ENCODE results near the gene PZP. TPM values are rescaled to one million over a fixed set of nuclear protein-coding genes. Genes with fewer than 3 reads are reported as not detected.

The PZP gene
- total and polyA plus RNA-seq, 9 of the 15 experiments (the other 6 are each of a cell fraction or from before 2014, with no cell fraction given): 0.01 TPM; not detected in 8

DNA sequence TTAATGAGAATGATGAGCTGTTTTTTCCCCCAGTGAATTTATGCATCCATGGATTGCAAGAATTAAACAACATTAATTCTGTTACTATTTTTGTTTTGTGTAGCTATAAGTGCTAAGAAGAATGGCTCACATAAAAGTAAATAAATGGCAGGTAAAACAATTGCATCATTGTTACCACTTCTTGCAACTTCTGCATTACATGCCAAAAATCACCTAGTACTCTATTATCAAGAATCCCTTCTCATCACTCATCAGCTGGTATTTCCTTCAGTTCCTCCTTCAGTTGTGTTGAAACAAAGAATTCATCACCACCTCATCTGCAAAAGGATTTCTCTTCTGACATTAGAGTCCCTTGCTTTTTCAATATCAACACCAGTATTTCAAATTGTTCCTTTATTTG, 93.2 kb downstream of the PZP start:
- DNase-seq (ENCODE audit: extremely low read depth in 1 of 4, low spot score in 3 of 4): no peak
- POLR2A ChIA-PET: no interaction called here
- Histone ChIP-seq H4K20me1 (replicated peaks; ENCODE audit: control insufficient read depth, insufficient read depth, low read length) (no peaks in the 10 kb centered on the region), H3K4me2 (ENCODE audit: insufficient read depth, low read length) (no peak overlapping the region), H3K79me2 (ENCODE audit: control insufficient read depth, insufficient read depth, low read length) (no peaks in the 10 kb centered on the region), H3K9ac (ENCODE audit: insufficient read depth in 1 of 2, low read depth in 2 of 2, low read length in 2 of 2) (no peak overlapping the region), H3K27ac (ENCODE audit: extremely low read depth, low read depth, low read length) (no peak overlapping the region), H3K4me1 (replicated peaks in 1 of 2; ENCODE audit: control insufficient read depth in 2 of 2, insufficient read depth in 2 of 2, low read length in 2 of 2) (no peaks in the 10 kb centered on the region), H3K9me3 (replicated peaks; ENCODE audit: control insufficient read depth, insufficient read depth, low read depth, low read length) (no peaks in the 10 kb centered on the region), H3K36me3 (ENCODE audit: control insufficient read depth, insufficient read depth, low read length) (no peaks in the 10 kb centered on the region), H2AFZ (ENCODE audit: low read depth, low read length) (no peak overlapping the region), H3K27me3 (ENCODE audit: control insufficient read depth in 2 of 2, insufficient read depth in 2 of 2, low read length in 2 of 2) (no peaks in the 10 kb centered on the region; a peak in 1 of 5 replicates), H3K4me3 (no peak overlapping the region), H3K9me1 (ENCODE audit: control insufficient read depth, insufficient read depth, low read length) (no peaks in the 10 kb centered on the region)
- TF ChIP-seq ZNF354B (CRISPR knock-in tag; IDR thresholded peaks at IDR 0.05): no peak
- intact Hi-C loops (cut with micrococcal nuclease) (no loop called here), in situ Hi-C loops (cut with MboI) (no loop called here)
- FAIRE-seq: no peak
- BruUV-seq (replicated peaks): no TSS peak
- CTCF ChIA-PET (ENCODE audit: low intra/inter-chr PET ratio): no interaction called here
- ATAC-seq: no peak

DNA sequence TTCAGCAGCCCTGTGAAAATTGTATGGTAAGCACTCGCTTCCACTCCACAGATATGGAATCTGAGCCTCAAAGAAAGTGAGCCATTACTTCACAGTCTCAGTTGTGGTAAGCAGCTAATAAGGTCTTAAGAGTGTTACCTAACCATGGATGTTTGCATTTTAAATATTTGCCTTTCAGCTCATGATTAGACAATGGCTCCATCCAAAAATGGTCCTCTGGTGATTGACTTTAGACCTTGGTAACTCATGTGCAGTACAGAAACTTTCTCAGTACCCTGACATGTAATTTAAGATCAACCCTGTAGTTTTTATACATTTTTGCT, 94.2 kb downstream of the PZP start:
- Histone ChIP-seq H3K9ac (ENCODE audit: insufficient read depth in 1 of 2, low read depth in 2 of 2, low read length in 2 of 2) (no peak overlapping the region), H4K20me1 (replicated peaks; ENCODE audit: control insufficient read depth, insufficient read depth, low read length) (no peaks in the 10 kb centered on the region), H3K4me3 (no peak overlapping the region), H3K4me1 (replicated peaks in 1 of 2; ENCODE audit: control insufficient read depth in 2 of 2, insufficient read depth in 2 of 2, low read length in 2 of 2) (no peaks in the 10 kb centered on the region), H3K9me1 (ENCODE audit: control insufficient read depth, insufficient read depth, low read length) (no peaks in the 10 kb centered on the region), H3K27ac (ENCODE audit: extremely low read depth, low read depth, low read length) (no peak overlapping the region), H3K9me3 (replicated peaks; ENCODE audit: control insufficient read depth, insufficient read depth, low read depth, low read length) (no peaks in the 10 kb centered on the region), H3K4me2 (ENCODE audit: insufficient read depth, low read length) (no peak overlapping the region), H3K79me2 (ENCODE audit: control insufficient read depth, insufficient read depth, low read length) (no peaks in the 10 kb centered on the region), H2AFZ (ENCODE audit: low read depth, low read length) (no peak overlapping the region), H3K36me3 (ENCODE audit: control insufficient read depth, insufficient read depth, low read length) (no peaks in the 10 kb centered on the region), H3K27me3 (ENCODE audit: control insufficient read depth in 2 of 2, insufficient read depth in 2 of 2, low read length in 2 of 2) (no peaks in the 10 kb centered on the region; a peak in 1 of 5 replicates)
- ChIA-PET POLR2A (no interaction called here), CTCF (ENCODE audit: low intra/inter-chr PET ratio) (no interaction called here)
- BruUV-seq (replicated peaks): no TSS peak
- ATAC-seq (no peak), FAIRE-seq (no peak), DNase-seq (ENCODE audit: extremely low read depth in 1 of 4, low spot score in 3 of 4) (no peak)
- in situ Hi-C loops (cut with MboI) (no loop called here), intact Hi-C loops (cut with micrococcal nuclease) (no loop called here)
- WGBS (ENCODE audit: insufficient coverage, low coverage, missing lambda C conversion rate): 0% methylated on average over 1 of the region's 1 CpG
- TF ChIP-seq THRAP3 (IDR thresholded peaks at IDR 0.05; ENCODE audit: borderline replicate concordance) (no peak), ZNF217 (CRISPR knock-in tag; IDR thresholded peaks at IDR 0.05) (no peak), ZBTB8A (IDR thresholded peaks at IDR 0.05; ENCODE audit: partially characterized antibody) (no peak), MBD2 (IDR thresholded peaks at IDR 0.05; ENCODE audit: borderline replicate concordance, low read depth) (no peak), HNRNPLL (IDR thresholded peaks at IDR 0.05; ENCODE audit: low read depth, low read length, poor library complexity, severe bottlenecking) (no peak), BMI1 (IDR thresholded peaks at IDR 0.05; ENCODE audit: low read length) (no peak), SIX5 (IDR thresholded peaks at IDR 0.05; ENCODE audit: borderline replicate concordance in 1 of 2, insufficient read depth in 1 of 2, low read depth in 1 of 2, low read length in 2 of 2) (no peak), E2F3 (CRISPR knock-in tag; IDR thresholded peaks at IDR 0.05) (no peak)
- TF ChIP-seq, protein P1, sequence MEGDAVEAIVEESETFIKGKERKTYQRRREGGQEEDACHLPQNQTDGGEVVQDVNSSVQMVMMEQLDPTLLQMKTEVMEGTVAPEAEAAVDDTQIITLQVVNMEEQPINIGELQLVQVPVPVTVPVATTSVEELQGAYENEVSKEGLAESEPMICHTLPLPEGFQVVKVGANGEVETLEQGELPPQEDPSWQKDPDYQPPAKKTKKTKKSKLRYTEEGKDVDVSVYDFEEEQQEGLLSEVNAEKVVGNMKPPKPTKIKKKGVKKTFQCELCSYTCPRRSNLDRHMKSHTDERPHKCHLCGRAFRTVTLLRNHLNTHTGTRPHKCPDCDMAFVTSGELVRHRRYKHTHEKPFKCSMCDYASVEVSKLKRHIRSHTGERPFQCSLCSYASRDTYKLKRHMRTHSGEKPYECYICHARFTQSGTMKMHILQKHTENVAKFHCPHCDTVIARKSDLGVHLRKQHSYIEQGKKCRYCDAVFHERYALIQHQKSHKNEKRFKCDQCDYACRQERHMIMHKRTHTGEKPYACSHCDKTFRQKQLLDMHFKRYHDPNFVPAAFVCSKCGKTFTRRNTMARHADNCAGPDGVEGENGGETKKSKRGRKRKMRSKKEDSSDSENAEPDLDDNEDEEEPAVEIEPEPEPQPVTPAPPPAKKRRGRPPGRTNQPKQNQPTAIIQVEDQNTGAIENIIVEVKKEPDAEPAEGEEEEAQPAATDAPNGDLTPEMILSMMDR (IDR thresholded peaks at IDR 0.05 in 2 of 3, conservative IDR thresholded peaks at IDR 0.05 in 1 of 3; ENCODE audit: insufficient read depth in 2 of 3, low read depth in 1 of 3, low read length in 3 of 3): no peak
- TF ChIP-seq, protein P2, sequence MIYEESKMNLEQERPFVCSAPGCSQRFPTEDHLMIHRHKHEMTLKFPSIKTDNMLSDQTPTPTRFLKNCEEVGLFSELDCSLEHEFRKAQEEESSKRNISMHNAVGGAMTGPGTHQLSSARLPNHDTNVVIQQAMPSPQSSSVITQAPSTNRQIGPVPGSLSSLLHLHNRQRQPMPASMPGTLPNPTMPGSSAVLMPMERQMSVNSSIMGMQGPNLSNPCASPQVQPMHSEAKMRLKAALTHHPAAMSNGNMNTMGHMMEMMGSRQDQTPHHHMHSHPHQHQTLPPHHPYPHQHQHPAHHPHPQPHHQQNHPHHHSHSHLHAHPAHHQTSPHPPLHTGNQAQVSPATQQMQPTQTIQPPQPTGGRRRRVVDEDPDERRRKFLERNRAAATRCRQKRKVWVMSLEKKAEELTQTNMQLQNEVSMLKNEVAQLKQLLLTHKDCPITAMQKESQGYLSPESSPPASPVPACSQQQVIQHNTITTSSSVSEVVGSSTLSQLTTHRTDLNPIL (CRISPR knock-in tag; IDR thresholded peaks at IDR 0.05): no peak
- TF ChIP-seq, protein P3, sequence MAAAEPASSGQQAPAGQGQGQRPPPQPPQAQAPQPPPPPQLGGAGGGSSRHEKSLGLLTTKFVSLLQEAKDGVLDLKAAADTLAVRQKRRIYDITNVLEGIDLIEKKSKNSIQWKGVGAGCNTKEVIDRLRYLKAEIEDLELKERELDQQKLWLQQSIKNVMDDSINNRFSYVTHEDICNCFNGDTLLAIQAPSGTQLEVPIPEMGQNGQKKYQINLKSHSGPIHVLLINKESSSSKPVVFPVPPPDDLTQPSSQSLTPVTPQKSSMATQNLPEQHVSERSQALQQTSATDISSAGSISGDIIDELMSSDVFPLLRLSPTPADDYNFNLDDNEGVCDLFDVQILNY (CRISPR knock-in tag; IDR thresholded peaks at IDR 0.05): no peak
